GM19397 (cell line): ENCODE data around the gene ARHGEF16.

Experiments
- ATAC-seq: cut with Tn5 transposase; IDR thresholded peaks from one replicate; pipeline ENCODE4 v1.9.1; 2021; ENCODE audit warnings: mild to moderate bottlenecking, moderate library complexity; ENCODE audit not compliant: unreplicated experiment

Gene ARHGEF16

GRCh38 chr1:3498986-3499385 is 44.5 kb downstream of the ARHGEF16 start:
- no peak for ATAC-seq

- ATAC-seq, result no peak
Measured at GRCh38 chr1:3499611-3500010, 45.1 kb downstream of the ARHGEF16 start.

DNA sequence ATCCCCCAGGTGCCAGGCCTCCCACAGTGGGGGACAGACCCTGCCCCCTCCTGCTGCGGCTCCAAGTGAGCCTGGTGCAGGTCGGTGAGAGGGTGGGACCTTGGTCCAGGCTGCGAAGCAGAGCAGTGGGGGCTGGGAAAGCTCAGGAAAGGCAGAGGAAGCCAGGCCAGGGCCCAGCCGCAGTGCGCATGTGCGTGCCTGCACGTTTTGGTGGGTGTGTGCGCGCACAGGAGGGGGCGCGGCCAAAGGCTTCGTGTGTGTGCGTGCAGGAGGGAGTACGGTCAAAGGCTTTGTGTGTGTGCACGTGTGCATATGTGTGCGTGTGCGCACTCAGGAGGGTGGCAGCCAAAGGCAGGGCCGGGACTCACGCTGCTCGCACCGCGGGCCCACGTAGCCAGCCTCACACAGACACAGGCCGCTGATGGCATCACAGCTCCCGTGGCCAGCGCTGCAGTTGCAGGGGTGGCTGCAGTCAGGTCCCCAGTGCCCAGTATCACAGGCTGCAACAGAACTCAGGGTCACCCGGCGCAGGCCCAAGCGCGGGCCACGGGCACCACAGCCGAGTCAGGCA is 45.9 kb downstream of the ARHGEF16 start:
- no peak for ATAC-seq

DNA sequence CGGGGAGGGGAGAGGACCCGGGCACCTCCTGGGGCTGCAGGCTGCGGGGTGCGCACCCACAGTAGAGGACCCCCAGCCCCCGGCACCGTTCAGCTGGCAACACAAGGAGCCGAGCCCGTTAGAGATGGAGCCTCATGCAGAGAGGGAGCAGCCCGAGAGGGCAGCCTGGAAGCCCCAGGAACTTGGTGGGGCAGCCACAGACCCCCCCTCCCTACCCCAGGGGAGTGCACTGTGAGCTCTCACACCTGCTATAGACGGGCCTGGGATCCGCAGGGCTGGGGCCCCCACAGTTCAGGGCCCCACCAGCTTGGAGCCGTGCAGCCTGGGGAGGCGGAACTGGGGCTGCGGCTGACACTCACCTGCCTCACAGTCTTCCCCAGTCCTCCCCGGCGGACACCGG is 47.0 kb downstream of the ARHGEF16 start:
- ATAC-seq, result no peak

- no peak for ATAC-seq
Measured at GRCh38 chr1:3501856-3502640, 47.6 kb downstream of the ARHGEF16 start.

- ATAC-seq, result no peak
Measured at GRCh38 chr1:3502641-3503524, 48.4 kb downstream of the ARHGEF16 start.

DNA sequence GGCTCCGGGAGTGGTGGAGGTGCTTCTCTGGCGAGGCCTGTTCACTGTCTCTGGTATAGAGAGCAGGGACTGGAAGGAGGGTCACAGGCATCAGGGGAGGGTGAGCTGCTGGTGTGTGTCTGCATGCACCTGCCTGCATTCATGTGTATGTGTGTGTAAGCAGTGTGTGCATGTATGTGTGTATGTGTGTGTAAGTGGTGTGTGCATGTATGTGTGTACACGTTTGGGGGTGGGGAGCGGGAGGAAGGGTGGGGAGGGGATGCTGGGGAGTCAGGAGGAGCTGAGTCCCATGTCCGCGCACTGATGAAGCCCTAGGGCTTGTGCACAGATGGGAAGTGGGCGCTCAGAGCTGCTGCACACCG is 49.0 kb downstream of the ARHGEF16 start:
- no peak for ATAC-seq

- ATAC-seq, result no peak
Measured at GRCh38 chr1:3504151-3504821, 49.8 kb downstream of the ARHGEF16 start.

DNA sequence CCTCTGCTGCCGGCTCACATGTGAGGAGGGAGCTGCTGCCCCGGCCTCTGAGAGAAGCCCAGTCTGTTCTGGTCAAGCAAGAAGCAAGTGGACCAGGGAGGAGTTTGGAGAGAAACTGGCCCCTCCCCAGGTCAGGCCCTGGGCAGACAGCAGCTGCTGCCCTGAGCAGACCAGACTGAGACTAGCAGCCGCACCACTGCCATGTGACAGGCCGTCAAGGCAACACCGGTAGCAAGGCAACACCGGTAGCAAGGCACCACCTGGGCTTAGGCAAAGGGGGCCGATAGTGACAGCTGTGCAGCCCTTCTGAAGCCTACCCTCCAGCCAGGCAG is 50.3 kb downstream of the ARHGEF16 start:
- ATAC-seq, result no peak

DNA sequence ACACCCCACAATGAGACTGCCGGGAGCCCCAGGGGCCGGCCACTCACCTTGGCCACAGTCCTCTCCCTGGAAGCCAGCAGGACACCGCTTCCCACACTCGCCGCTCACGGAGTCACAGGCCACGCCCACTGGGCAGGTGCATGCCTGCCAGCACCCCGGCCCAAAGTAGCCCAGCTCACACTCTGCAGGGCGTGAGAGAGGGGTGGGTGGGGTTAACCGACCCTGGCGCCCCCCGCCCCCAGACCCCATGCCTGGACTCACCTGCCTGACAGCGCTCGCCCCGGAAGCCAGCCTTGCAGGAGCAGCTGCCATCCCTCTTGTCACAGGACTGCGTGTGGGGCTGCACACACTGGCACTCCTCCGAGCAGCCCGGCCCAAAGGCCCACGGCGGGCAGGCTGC is 50.7 kb downstream of the ARHGEF16 start:
- no peak for ATAC-seq

GRCh38 chr1:3506041-3506440 is 51.6 kb downstream of the ARHGEF16 start:
- ATAC-seq, result no peak

- ATAC-seq, result no peak
Measured at GRCh38 chr1:3506943-3507342, 52.5 kb downstream of the ARHGEF16 start.

GRCh38 chr1:3507636-3508275 is 53.3 kb downstream of the ARHGEF16 start:
- no peak for ATAC-seq

DNA sequence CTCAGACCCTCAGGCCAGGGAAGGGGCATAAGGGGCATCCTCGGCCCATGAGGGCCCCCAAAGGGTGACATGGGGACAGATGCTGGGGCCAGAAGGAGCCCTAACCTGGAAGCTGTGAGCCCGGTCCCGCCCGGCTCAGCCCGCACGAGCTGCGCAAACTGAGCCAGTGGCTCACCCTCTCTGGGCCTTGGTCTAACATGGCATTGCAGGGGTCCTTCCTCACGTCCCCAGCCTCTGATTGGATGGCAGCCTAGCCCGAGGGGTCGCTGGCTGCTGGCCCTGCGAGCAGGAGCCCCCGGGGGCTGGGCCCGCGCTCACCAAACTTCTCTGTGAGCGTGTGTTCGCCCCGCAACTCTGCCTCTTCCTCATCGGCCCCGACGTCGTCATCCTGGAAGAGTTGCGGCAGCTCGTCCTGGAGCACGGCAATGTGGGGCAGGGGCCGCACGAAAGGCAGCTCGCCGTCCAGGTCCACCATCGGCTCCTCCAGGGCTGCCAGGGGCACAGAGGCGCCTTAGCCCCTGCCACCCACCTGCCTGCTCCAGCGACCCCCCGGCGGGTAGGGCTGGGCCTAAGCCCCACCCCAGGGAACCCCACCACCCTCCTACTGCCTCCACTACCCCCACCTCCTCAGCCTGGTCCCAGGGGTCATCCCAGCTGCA is 54.4 kb downstream of the ARHGEF16 start:
- no peak for ATAC-seq

DNA sequence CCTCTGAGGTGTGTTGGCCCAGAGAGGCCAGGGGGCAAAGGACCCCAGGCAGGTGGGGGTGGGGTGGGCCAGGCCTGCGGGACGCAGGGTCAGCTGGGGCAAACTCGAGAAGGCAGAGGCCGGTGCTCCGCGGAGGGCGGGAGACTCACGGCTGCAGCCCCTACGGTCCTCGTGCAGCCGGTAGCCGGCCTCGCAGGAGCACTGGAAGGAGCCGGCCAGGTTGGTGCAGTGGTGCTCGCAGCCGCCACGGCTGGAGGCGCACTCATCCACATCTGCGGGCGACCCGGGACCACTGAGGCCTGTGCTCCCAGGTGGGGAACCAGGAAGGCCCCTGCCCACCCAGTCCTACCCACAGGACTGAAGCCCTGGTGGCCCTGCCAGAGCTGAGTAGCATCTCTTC is 55.3 kb downstream of the ARHGEF16 start:
- ATAC-seq, result no peak

- no peak for ATAC-seq
Measured at GRCh38 chr1:3510136-3510955, 55.9 kb downstream of the ARHGEF16 start.

GRCh38 chr1:3510956-3511250 is 56.4 kb downstream of the ARHGEF16 start:
- ATAC-seq, result no peak

- no peak for ATAC-seq
Measured at GRCh38 chr1:3511306-3511705, 56.8 kb downstream of the ARHGEF16 start.

DNA sequence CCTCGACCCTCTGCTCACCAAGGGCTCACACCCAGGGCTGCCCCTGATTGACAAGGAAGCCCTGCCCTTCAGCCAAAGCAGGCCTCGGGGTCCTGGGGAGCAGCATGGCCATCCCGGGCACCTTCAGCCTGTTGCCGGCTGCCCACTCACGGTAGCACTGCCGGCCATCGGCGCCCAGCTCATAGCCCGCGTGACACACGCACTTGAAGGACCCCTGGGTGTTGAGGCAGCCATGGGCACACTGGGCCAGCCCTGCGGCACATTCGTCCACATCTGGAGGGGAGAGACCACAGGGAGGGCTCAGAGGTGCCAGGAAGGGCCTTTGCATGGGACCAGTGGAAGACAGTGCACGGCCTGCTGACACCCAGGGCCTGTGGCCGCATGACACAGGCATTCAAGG is 57.4 kb downstream of the ARHGEF16 start:
- no peak for ATAC-seq

DNA sequence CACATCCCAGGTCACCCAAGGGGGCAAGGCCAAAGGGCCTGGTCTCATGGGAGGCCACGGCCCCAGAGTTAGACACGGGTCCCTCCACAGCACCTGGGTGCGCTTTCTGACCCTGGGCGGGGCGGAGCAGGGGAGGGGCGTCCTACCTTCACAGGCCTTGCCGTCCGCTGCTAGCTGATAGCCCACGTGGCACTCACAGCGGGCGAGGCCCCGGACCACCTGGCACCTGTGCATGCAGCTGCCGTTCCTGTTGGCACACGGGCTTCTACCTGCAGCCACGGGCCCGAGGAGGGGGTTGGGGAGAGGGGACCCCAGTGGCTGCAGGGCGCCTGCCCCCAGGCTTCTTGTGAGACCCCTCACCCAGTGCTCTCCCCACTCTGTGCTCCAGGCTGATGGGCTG is 59.9 kb downstream of the ARHGEF16 start:
- ATAC-seq, result no peak
